ENCODE data around the gene OR2B6.

- no peak for TF ChIP-seq CTCF (IDR thresholded peaks at IDR 0.05; ENCODE audit: insufficient read depth, low read depth, low read length)
- no peak for TF ChIP-seq EZH2 (IDR thresholded peaks at IDR 0.05; ENCODE audit: insufficient read depth, low read length)
Measured at GRCh38 chr6:27980111-27980510, 23.1 kb downstream of the OR2B6 start.
